Neural cell (in vitro differentiated cells): ENCODE data around the gene ARHGAP45. TPM values are rescaled to one million over a fixed set of nuclear protein-coding genes. Genes with fewer than 3 reads are reported as not detected.

Experiments used
- H2AFZ ChIP-seq: fragments of 200-600, 300-800 bp; sonication (generic), shearing (Covaris generic); 2 replicates; pipeline ENCODE4 v1.6.0; 2014; ENCODE audit warnings: low read depth, mild to moderate bottlenecking, antibody characterized with exemption, low read length, moderate library complexity
- H3F3A ChIP-seq: fragments of 200-600 bp; shearing (Covaris generic); 2 replicates; pipeline ENCODE4 v1.6.1; 2016; ENCODE audit warnings: mild to moderate bottlenecking, moderate library complexity, mixed read lengths, antibody characterized with exemption, low read length; ENCODE audit not compliant: insufficient read depth, poor library complexity, severe bottlenecking
- H3K27ac ChIP-seq: fragments of 200-600, 300-800 bp; sonication (generic), shearing (Covaris generic); 2 replicates; pipeline ENCODE4 v1.5.1; 2014; ENCODE audit warnings: mild to moderate bottlenecking, low read length, moderate library complexity
- H3K27me3 ChIP-seq: fragments of 300-800, 200-600 bp; sonication (generic), shearing (Covaris generic); 2 replicates; pipeline ENCODE4 v1.6.0; 2014; ENCODE audit warnings: mild to moderate bottlenecking, low read depth, low read length, moderate library complexity; ENCODE audit not compliant: insufficient read depth
- H3K36me3 ChIP-seq: fragments of 300-800, 200-600 bp; sonication (generic), shearing (Covaris generic); 2 replicates; pipeline ENCODE4 v1.5.1; 2014; ENCODE audit warnings: mild to moderate bottlenecking, antibody characterized with exemption, low read length, moderate library complexity; ENCODE audit not compliant: insufficient read depth
- H3K4me2 ChIP-seq: fragments of 300-800, 200-600 bp; sonication (generic), shearing (Covaris generic); 2 replicates; pipeline ENCODE4 v1.6.0; 2014; ENCODE audit warnings: mild to moderate bottlenecking, low read length
- H3K4me3 ChIP-seq: fragments of 300-800, 200-600 bp; sonication (generic), shearing (Covaris generic); 2 replicates; pipeline ENCODE4 v1.5.1; 2014; ENCODE audit warnings: mild to moderate bottlenecking, low read length, moderate library complexity
- H3K79me2 ChIP-seq: fragments of 200-600 bp; shearing (Covaris generic); replicated peaks from 2 replicates; pipeline ENCODE4 v1.6.0; 2014; ENCODE audit warnings: mild to moderate bottlenecking, low read length, moderate library complexity; ENCODE audit not compliant: insufficient read depth
- H3K9ac ChIP-seq: fragments of 300-800, 200-600 bp; sonication (generic), shearing (Covaris generic); 2 replicates; pipeline ENCODE4 v1.6.1; 2016; ENCODE audit warnings: mild to moderate bottlenecking, low read length, mixed read lengths
- H3K9me2 ChIP-seq: fragments of 200-600 bp; shearing (Covaris generic); 2 replicates; pipeline ENCODE4 v1.6.1; 2016; ENCODE audit warnings: mild to moderate bottlenecking, low read length, mixed read lengths; ENCODE audit not compliant: insufficient read depth
- H3K9me3 ChIP-seq: fragments of 200-600, 300-800 bp; sonication (generic), shearing (Covaris generic); 2 replicates; pipeline ENCODE4 v1.6.1; 2016; ENCODE audit warnings: mild to moderate bottlenecking, mixed run types, low read length, moderate library complexity, mixed read lengths
- H4K20me1 ChIP-seq: fragments of 200-600 bp; shearing (Covaris generic); 2 replicates; pipeline ENCODE4 v1.6.1; 2016; ENCODE audit warnings: mild to moderate bottlenecking, mixed run types; ENCODE audit not compliant: insufficient read depth
- CTCF ChIP-seq: fragments of 450-650 bp; IDR thresholded peaks from 2 replicates; pipeline ENCODE4 v1.5.1; 2014; ENCODE audit warnings: antibody characterized with exemption, mild to moderate bottlenecking, moderate library complexity; ENCODE audit not compliant: poor library complexity, severe bottlenecking
- EP300 ChIP-seq: fragments of 450-650 bp; conservative IDR thresholded peaks from 2 replicates; pipeline ENCODE4 v1.6.1; 2014; ENCODE audit warnings: antibody characterized with exemption, mild to moderate bottlenecking, moderate library complexity; ENCODE audit not compliant: poor library complexity, severe bottlenecking
- EZH2 ChIP-seq: fragments of 200-600, 300-800 bp; shearing (Covaris generic), sonication (generic); IDR thresholded peaks from 2 replicates; pipeline ENCODE4 v1.6.1; 2014; ENCODE audit warnings: antibody characterized with exemption, low read length, borderline replicate concordance, mild to moderate bottlenecking; ENCODE audit not compliant: insufficient read depth, poor library complexity, severe bottlenecking
- MXI1 ChIP-seq: fragments of 450-650 bp; conservative IDR thresholded peaks from 2 replicates; pipeline ENCODE4 v1.6.1; 2014; ENCODE audit warnings: antibody characterized with exemption, mild to moderate bottlenecking; ENCODE audit not compliant: poor library complexity, severe bottlenecking
- RAD21 ChIP-seq: fragments of 450-650 bp; conservative IDR thresholded peaks from 2 replicates; pipeline ENCODE4 v1.6.1; 2014; ENCODE audit warnings: antibody characterized with exemption, mild to moderate bottlenecking, moderate library complexity
- REST ChIP-seq: IDR thresholded peaks from 2 replicates; pipeline ENCODE4 v1.6.1; 2012; ENCODE audit warnings: borderline replicate concordance
- SMC3 ChIP-seq: fragments of 450-650 bp; conservative IDR thresholded peaks from 2 replicates; pipeline ENCODE4 v1.6.1; 2014; ENCODE audit warnings: antibody characterized with exemption, mild to moderate bottlenecking, moderate library complexity; ENCODE audit not compliant: poor library complexity
- TAF1 ChIP-seq: IDR thresholded peaks from 2 replicates; pipeline ENCODE4 v1.6.1; 2012; ENCODE audit warnings: low read depth
- polyA plus RNA-seq: library from polyadenylated mRNA; depleted of rRNA; stranded (reverse); fragments of >200 nt; gene quantifications from 2 replicates; pipeline ENCODE4 v1.2.3, GENCODE V29; 2014

The ARHGAP45 gene
- polyA plus RNA-seq, 1 donor from 2014 or later: 3.3 TPM

- no peaks in the 10 kb centered on the region for H3K27me3 ChIP-seq
- no peak overlapping the region for H3K9ac ChIP-seq
- no peak overlapping the region for H3K27ac ChIP-seq
- no peak overlapping the region for H2AFZ ChIP-seq
- H3K4me3 ChIP-seq: no peak overlapping the region
- TF ChIP-seq EP300: no peak
- TF ChIP-seq RAD21: no peak
- no peak for TF ChIP-seq CTCF
- TF ChIP-seq MXI1: no peak
- H4K20me1 ChIP-seq: no peaks in the 10 kb centered on the region
- no peak overlapping the region for H3K4me2 ChIP-seq
- H3K9me2 ChIP-seq: no peaks in the 10 kb centered on the region
- H3F3A ChIP-seq: no peaks in the 10 kb centered on the region
- H3K79me2 ChIP-seq: no peaks in the 10 kb centered on the region
- no peaks in the 10 kb centered on the region for H3K9me3 ChIP-seq
- no peaks in the 10 kb centered on the region for H3K36me3 ChIP-seq
Observed at GRCh38 chr19:1046836-1047695, 19.9 kb upstream of the ARHGAP45 start.

- no peaks in the 10 kb centered on the region for H3K36me3 ChIP-seq
- no peak overlapping the region for H2AFZ ChIP-seq
- H3K4me3 ChIP-seq: no peak overlapping the region
- no peak for TF ChIP-seq CTCF
- no peak for TF ChIP-seq TAF1
- TF ChIP-seq MXI1: no peak
- TF ChIP-seq RAD21: no peak
- no peak for TF ChIP-seq REST
- TF ChIP-seq EP300: no peak
- no peak for TF ChIP-seq EZH2
- no peak for TF ChIP-seq SMC3
- H3K4me2 ChIP-seq: no peak overlapping the region
- H3K9me2 ChIP-seq: no peaks in the 10 kb centered on the region
- H3K27ac ChIP-seq: no peak overlapping the region
- H3F3A ChIP-seq: no peaks in the 10 kb centered on the region
- no peaks in the 10 kb centered on the region for H3K79me2 ChIP-seq
- H4K20me1 ChIP-seq: no peaks in the 10 kb centered on the region
- no peaks in the 10 kb centered on the region for H3K9me3 ChIP-seq
- H3K27me3 ChIP-seq: no peaks in the 10 kb centered on the region
- no peak overlapping the region for H3K9ac ChIP-seq
Observed at GRCh38 chr19:1047696-1048147, 19.2 kb upstream of the ARHGAP45 start.
